ENCODE measurements around the gene COX10.

COX10 gene

DNA sequence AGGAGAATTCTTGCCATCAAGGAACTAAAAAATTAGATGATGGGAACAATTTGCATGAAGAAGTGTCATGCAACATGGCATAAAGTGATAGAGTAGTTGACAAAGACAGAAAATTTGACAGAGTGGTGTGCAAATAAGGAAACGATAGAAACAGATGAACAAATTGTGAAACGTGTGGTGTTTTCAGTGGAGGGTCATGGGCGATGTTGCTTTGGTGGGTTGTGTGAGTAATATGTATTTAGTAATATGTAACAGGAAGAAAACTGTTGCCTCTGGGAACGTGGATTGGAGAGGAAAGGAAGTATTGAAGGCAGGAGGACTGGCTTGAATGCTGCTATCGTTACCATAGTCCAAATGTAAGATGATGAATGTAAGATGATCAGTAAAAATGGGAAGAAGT is 3.6 kb downstream of the COX10 start:
- no peak for DNase-seq

DNA sequence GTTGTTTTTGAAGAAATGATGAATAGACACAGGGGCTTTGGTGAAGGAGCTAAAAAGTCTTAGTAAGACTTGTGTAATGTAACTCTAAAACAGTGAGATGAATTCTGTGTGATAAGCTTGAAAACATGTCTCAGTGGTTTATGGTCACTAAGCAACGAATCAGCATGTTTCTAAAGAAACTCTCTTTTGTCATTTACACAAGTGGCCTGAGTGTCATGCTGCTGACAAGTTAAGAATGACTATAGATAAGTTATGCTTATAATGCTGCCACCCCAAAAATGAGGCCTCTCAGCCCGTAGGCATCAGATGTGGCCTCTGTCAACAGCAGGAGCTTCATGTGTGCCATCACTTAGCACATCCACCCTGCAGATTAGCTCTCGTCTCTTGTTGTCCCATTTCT is 8.7 kb downstream of the COX10 start:
- no peak for DNase-seq

DNA sequence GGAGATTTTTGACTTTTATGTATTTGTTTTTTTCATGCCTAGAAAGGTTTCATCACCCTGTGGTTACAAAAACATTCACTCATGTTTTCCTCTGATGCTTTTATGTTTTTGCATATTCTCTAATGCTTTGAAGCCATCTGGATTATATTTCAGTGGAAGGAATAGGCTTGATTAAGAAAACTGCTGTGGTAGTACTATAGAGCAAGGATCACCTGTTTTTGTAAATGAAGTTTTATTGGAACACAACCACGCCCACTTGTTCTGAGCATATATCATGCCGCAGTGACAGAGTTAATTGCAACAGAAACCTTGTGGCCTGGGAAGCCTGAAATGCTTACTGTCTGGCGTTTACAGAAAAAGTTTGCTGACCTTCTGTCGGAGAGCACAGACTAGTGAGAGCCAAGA is 11.5 kb downstream of the COX10 start:
- DNase-seq, result no peak

DNA sequence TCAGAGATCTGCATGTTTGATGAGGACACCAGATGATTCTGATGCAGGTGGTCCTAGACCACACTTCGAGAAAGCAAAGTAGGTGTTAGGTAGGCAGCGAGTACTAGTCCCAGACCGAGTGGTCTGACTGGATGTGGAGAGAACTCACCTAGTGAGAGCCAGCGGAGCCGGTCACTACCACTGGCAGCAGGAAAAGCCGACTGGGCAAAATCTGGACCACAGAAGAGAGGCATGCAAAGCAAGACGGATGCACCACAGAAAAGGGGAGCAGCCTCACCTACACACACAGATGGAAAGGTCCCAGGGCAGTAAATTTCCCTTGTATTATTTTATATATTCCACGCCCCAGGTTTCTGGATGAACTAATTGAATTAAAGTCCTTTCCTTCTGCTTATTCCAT is 13.5 kb downstream of the COX10 start:
- no peak for DNase-seq

DNA sequence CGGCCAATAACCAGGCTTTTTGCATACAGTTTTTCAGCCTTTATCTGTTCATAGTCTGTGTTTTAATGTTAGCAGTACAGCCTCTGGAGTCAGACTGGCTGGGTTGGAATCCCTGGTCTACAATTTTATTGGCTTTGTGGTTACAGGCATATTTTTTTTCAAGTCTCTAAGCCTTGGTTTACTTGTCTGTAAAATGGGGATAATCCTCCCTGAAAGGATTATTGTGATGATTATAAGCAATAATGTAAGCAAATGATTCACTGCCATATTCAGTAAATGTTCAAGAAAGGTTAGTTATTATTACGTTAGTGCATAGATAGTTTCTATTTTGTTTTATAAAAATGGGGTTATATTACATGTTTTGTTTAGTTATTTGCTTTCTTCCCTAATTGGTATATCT is 15.7 kb downstream of the COX10 start:
- DNase-seq, result no peak

DNA sequence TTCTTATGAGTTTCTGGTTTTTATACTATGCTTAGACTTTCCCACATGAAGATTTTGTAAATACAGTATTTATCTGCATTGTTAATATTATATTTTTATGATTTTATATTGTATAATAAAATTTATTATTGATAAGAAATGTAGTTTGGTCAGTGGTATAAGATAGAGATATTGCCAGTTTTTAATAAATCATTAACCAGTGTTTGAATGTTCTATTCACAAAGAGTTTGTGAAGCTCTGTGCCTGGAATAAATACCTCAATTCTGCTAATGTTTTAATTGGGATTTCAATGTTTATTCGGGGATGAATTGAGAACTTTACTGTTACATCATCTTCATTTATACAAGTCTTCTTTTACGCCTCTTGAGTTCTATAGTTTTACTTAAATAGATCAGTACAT is 16.9 kb downstream of the COX10 start:
- no peak for DNase-seq

DNA sequence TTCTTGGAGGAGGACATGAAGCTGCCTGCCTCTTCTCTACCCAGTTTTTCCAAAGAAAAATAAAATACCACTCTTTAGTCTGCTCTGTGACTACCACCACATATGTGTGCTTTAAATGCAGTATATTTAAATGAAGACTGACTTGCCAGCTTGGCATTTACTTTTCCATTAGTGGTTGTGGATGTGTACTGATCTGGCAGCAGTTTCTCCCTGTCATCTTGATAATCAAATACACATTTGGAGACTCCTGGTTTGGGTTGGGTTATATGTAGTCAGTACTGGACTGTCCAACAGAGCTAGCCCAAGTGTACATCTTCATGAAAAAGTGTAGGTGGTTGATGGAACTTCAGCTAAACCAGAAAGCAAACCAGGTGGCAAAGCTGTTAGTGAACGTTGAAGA is 19.9 kb downstream of the COX10 start:
- no peak for DNase-seq

DNA sequence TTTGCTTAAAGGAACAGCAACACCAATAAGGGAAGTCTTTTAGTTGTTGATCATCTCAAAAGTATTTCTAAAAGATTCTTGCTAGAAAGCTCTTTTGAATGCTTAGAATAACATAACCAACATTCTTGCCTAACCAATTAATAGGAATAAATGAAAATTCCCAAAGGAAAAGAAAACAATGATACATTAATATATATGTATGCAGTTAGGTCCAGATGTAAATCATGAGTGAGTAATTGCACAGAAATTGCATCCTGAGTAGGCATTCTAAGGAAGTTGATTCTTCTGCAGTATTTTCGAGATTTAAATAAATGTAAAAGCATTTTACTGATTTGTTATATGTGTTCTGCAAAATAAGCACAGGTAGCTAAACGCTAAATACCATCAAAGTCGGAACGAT is 22.1 kb downstream of the COX10 start:
- no peak for DNase-seq

DNA sequence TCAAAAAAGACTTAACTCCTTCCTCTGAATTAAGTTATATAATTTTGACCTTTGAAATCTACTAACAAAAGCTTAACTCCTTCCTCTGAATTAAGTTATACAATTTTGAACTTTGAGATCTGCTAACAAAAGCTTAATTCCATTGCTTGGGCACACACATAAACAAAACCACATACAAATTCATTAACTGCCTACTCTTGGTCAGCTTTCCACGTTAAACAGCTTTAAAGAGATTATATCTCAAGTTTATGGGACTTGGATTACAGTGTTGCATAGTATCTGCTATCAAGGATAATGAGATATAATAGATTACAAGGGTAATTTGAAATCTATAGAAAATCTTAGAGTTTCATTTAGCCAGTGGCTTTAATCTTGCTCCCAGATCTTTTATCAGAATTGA is 23.5 kb downstream of the COX10 start:
- no peak for DNase-seq

DNA sequence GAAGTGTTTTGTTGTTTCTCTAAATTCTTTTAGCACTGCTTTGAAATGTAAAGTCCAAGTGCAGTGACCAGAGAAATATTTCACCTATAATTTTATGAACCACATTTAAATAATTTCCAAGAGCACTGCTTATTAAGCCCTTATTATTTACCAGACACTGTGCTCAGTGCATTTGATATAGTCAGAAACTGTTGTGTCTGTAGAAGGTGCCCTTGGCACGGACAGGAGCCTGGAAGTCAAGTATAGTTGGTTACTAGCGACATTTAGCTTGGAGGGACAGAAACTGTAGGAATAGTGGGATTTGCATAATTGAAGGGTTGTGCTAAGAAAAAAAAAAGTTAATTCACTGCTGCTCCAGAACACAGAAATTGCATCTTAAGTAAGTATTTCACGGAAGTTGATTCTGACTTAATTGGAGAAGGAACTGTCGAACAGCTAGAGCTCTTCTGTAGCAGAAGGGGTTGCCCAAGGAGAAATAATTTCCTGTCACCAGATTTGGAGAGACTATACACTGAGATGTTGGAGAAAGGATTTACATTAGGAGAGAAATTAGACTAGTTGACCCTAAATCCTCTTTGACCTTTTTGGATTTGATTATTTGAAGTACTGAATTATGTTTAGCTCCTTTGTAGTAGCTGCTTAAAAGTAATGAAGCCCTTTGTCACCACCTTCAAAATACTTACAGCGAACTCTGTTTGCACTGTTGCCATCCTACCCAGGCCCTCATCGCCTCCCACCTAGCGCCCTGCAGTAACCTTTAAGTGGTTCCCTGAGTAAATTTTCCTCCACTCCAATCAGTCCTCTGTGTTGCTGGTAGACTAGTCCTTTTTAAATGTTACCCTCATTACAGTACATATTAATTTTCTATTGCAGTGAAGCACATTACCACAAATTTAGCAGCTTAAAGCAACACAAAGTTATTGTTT is 25.6 kb downstream of the COX10 start:
- peak; percentile 20 for DNase-seq

DNA sequence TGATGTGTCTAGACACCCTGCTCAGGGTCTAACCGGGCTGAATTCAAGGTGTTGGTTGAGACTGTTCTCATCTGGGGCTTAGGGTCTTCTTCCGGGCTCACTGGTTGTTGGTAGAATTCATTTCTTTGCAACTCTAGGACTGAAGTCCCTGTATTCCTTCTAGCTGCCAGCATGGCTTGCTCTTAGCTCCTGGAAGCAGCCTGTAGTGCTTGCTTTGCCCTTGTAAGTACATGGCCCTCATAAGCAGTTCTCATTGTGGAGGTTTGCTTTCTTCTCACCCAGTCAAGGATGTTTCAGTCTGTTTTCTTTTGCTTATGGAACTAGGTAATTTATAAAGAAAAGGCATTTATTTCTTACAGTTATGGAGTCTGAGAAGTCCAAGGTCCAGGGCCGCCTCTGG is 26.3 kb downstream of the COX10 start:
- DNase-seq, result no peak

DNA sequence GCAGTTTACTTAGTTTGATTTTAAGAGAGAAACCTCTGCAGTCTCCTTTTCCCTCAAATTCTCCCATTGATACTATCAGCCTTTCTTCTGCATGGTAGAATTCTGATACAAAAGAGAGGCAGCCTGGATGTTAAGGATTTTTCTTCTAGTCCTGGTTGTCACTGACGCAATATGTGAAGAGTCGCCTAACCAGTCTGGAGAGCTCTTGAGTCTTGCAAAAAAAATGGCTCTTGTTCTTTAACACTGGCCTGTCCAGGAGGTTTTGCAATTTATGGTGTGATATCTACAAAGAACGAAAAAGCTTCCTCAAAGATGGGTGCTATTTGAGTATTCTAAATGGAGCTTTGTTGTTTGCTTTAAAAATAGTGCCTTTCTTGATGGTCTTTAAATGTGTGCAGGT is 28.9 kb downstream of the COX10 start:
- peak; percentile 48 for DNase-seq

DNA sequence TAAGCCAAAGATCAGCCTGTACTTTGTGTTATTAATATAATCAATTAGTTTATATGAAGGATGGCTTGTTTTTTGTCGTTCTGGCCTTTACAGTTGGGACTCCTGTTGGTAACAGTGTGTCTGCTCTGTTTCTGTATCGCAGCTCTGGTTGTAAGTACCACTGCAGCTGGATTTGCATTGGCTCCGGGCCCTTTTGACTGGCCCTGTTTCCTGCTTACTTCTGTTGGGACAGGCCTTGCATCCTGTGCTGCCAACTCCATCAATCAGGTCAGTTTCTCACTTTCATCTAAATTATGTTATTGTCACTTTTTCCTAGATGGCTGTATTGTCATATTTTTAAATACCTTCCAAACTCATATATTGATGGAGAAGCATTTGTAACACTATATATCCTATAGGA is 32.7 kb downstream of the COX10 start:
- DNase-seq, result no peak

DNA sequence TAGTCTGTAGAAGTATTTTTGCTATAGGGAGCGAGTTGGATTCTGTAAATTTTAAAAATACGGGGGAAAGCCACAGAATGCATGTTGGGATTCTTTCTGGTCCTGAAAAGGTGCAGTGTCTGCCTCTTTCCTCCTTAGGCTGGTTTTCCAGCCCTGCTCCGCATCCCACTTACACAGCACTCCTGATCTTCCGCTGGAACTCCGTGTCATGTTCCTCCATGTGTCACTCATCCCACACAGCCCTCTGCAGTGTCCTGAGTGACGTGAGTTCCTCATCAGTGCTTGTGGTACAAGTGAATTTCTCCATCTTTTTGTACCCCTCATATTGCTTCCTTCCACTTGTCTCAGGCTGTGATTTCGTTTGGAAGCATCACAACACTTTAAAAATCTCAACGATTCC is 34.5 kb downstream of the COX10 start:
- no peak for DNase-seq

DNA sequence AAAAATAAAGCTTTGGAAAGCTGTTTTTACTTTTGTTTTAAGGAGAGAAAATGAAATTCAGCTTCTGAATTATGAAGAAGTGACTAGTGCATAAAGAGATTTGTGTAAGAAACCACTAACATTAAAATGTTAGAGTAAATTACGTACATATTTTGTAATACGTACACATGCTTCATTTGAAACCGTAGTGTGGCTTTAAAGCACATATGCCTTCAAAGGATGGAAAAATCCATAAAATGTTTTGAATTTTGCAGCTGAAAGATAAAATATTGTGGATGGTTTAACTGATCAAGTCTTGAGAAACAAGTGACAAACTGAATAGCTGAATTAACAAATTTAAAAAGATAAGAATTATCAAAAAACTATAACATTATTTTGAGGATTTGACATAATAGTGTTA is 35.4 kb downstream of the COX10 start:
- DNase-seq, result no peak

DNA sequence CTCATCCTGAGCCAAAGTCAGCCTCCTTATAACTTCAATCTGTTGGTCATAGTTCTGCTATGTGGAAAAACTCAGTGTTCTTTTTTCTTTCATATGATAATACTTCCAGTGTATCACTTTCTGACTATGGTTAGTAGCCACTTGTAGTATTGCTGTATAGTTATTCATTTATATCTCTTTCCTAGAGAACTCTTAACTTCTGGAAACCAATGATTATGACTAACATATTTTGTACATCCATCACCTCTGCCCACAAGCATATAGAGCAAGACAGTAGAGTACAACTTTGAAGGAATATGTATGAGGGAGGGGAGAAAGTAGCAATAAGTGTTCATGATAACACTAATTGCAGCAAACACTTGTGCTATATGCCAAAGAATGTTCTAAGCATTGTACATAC is 38.6 kb downstream of the COX10 start:
- DNase-seq, result no peak

DNA sequence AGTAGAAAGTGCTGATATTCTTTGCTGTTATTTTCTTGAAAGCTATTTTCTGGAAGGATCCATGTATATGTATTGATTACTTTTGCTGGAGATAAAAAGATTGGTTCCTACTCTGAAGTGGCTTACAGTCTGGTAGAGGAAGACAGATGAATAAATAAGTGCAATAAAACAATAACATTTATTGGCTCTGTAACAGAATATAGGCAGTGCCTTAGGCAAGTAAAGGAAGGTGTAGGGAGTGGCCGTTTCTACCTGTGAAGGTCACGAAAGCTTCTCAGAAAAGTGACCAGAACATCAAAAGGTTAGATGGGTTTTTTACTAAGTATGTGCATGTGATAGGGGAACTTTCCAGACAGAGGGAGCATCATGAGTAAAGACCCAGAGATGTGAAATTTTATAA is 43.1 kb downstream of the COX10 start:
- DNase-seq, result no peak

DNA sequence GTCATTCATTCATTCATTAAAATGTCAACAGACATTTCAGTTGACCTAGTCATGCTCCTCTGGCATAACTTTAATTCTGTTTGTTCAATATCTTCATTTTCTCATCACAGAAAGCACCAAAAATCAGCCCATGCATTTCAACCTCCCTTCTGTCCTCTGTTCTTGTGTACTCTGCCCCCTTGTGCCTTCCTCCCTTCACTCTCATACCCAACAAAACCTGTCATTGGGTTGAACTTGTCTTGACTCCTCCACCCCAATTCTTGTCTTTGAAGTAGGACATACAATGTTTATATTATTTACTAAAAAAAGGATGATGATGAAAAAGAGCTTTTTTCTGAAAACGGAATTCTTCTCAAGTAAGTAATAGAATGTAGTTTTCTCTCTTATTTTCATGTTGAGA is 43.8 kb downstream of the COX10 start:
- no peak for DNase-seq

DNA sequence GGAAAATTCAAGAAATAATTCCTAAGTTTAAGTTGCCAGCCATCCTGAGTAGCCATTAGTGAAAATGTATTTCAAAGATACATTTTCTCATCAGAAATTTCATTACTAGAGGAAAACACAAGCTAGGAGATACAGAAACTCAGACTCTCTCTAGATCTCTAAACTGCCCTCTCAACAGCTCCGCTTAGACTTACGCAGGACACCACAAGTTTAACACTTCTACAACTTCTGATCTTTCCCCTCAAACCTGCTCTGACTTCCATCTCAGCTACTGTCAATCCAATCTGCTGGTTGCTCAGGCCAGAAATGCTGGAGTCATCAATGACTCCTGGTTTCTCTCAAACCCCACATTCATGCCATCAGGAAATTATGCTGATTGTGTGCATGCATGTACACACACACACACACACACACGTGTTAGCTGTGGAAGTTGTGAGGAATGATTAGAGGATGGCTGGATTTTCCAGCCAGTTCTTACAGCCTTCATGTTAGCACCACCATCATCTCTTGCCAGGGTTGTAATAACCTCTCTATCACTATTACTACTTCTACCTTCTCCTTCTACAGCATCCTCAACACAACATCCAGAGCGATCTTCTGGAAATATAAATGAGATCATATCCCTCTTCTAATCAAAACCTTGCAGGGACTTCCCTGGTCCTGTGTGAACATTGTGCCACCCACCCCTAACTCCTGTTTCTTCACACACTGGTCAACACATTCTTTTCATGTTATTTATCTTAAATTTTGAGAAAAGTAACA is 47.1 kb downstream of the COX10 start:
- DNase-seq, result no peak

DNA sequence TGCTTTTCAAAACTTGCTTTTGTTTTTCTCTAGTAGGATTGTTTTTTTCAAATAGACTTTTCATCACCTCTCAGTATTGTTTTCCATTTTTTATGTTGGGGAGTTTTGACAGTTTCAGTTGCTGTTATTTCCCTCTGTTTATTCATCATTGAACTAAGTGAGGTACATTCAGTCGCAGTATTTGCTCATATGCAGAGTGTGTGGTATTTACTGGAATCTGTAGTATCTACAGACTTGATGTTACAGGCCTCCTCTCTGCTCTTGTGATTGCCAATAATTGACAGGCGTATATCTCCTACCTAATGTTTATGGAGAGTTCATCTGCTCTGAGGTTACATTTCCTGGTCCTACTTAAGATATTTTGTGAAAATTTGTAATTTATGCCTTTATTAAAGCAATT is 49.6 kb downstream of the COX10 start:
- DNase-seq, result no peak

DNA sequence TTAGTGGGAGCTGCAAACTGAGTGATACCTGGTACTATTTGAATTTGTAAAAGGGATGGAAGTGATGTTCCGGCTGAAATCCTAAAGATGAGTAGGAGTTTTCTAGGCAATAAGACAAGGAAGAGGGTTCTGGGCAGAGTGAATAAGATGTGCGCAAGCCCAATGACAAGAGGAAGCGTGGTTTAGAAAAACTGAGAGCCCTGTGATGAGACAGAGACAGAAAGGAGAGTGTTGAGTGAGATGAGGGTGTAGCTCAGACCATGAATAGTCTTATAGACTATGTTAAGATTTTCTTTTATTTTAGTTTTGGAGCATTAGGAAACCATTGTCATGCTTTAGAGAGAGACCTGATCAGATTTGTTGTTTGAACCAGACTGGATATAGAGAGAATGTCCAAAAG is 50.2 kb downstream of the COX10 start:
- no peak for DNase-seq

DNA sequence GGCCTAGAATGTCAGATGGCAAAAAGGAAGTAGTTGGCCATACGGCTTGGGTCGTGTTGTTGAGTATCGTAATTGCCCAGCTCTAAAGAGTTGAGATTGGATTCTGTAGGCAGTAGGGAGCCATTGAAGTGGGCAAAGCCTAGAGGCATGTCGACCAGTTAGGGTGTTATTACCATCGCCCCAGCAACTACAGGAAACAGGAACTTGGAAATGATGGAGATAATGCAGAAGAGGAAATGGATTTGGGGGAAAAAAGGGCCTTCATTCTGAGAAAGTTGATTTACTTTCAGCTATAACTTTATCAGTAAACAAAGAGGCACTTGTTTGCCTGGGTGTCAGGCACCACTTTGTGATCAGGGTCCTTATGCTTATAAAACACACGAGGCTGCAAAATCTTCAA is 52.6 kb downstream of the COX10 start:
- DNase-seq, result no peak

DNA sequence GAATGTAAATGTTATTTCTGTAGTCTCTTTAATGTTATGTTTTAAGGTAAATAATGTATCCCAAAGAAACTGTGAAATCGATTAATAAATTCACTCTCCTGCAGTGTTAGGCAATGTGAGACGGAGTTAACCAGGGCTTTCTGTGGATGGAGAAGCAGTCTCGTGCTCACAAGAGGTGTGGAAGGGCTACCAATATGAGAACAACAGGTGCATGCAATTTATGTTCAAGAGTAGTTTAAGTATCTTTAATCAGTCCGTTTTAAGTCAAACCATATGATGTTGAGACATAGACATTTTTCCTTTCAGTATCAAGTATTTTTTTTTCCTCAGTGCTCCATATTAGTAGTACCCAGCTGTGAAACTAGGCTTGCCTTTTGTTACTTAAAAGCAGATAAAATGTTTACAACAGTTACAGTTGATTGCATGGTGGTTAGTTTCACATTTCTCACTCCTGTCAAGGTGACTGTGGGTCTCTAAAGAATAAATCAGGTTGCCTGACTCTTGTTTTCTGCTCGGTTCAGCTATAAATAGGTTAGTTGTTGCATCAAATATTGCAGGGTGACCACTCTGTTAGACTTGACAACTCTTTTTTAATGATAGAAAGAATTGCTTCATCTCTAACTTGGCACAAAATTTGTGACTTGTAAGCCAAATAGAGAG is 54.4 kb downstream of the COX10 start:
- no peak for DNase-seq

DNA sequence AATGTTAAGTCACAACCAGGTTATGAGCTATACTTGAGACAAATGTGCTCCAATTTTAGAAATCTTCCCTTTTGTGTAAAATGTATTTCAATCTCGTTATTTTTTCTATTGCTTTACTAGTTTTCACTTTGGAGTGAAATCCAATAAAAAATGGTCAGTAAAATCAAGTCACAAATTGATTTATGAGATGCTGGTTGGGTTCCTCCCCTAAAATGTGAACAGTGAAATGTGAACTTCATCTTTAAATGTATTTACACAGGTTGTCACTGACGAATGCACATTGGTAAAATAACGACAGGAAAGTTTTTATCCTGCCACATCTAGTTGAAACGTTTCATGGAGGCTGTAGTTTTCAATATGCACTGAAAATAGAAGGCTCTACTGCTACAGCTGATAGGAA is 55.5 kb downstream of the COX10 start:
- no peak for DNase-seq

Data from NCI-H510A treated with DMSO at 0.1 percent for 48 hours (cell line).